Left lobe of liver (tissue), 2 donors: ENCODE measurements around the gene PSMD2. TPM values are rescaled to one million over a fixed set of nuclear protein-coding genes. Genes with fewer than 3 reads are reported as not detected.

Experiments used
- ATAC-seq: fragments of 200-7000 bp; cut with Tn5 transposase; one replicate; pipeline ENCODE4 v1.9.1; 2020; ENCODE audit warnings: mild to moderate bottlenecking, moderate library complexity
- DNase-seq: peaks from one replicate; pipeline ENCODE4 v3.0.0-alpha.2; 2020; ENCODE audit warnings: low spot score
- total RNA-seq: library from RNA; stranded (reverse); gene quantifications from one replicate; pipeline ENCODE4 v1.2.1, GENCODE V29; 2021
- donor health status: DM: no; HTN: no; CAD: no; lungs with moderate emphysema.
- donor health status: DM: no; HTN: yes; CAD: no.

PSMD2 gene
- total RNA-seq, 1 donor from 2014 or later: 94.1 TPM

DNA sequence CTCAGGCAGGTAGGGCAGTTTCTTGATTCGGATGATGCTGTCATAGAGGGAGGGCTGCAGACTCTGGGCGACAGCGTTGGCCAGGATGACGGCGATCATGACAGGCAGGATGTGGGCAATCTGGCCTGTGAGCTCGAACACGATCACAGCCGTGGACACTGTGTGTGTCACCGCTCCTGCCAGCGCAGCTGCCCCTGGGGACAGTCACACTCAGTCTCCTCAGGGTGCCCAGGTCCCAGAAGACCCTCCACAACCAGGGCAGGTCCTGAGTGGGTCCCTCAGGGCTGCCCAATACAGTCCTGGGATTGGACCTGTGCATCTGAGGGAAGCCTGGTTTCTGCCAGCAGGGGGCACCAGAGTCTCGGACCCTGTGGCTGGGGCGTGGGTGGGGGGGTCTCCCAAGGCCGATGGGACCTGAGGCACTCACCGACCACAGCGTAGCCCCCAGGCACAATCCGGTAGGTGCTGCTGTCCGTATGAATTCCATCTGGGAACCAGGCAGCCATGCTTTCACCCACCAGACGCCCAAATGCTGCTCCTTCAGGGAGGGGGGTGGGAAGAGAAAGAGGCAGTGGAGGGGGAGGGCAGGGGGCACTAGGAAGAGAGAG lies 55.2 kb downstream of the PSMD2 start:
- ATAC-seq: peak; percentile 57
- no peak for DNase-seq

DNA sequence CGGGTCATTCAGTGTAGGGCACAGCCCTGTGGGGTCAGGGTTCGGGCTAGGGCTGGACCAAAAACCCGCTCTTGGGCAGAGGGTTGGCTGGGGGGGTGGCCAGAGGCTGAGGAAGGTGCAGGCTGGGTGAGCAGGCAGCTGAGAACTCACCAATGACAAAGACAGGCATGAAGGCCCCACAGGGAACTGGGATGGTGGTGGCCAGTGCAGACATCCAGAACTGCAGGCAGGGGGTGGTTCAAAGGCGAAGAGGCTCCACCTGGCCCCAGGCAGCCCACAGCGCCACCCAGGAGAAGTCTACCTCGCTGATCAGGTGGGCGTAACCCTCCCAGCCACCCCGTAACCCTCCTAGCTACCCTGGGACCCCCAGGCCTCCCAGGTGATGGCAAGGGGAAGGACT lies 55.7 kb downstream of the PSMD2 start:
- DNase-seq (no peak), ATAC-seq (no peak)

DNA sequence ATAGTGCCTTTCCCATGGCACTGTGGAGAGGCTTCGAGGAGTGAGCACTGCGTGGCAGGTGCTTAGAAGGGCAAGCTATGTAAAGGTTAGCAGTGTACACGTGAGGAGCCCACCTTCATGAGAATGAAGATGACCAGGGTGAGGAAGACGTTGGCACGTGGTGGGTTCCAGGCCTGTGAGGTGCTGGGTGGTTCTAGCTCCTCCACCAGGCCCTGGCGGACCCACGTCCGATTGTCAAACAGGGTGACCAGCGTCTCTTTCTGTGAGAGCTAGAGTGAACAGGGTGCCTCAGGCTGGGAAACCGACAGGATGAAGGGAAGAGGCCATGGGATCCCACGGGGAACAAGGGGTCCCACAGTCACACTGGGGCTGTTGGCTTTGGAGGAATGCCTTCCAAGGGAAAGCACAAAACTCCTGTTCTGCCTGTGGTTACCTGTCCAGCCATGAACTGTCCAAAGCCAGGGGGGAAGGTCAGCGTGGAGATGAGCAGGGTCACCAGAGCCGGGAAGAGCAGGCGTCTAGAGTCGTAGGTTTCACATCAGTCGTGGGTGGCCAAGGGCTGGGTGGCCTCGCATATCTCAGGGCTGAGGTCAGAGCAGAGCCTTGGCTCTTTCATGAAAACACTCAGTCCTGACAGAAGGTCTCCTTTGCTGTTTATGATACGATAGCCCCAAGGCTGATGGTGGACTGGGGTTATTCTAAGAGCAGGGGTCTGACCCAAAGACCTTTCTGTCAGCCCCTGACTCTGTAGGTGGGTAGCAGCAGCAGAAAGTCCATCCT lies 56.4 kb downstream of the PSMD2 start:
- ATAC-seq: no peak
- no peak for DNase-seq

DNA sequence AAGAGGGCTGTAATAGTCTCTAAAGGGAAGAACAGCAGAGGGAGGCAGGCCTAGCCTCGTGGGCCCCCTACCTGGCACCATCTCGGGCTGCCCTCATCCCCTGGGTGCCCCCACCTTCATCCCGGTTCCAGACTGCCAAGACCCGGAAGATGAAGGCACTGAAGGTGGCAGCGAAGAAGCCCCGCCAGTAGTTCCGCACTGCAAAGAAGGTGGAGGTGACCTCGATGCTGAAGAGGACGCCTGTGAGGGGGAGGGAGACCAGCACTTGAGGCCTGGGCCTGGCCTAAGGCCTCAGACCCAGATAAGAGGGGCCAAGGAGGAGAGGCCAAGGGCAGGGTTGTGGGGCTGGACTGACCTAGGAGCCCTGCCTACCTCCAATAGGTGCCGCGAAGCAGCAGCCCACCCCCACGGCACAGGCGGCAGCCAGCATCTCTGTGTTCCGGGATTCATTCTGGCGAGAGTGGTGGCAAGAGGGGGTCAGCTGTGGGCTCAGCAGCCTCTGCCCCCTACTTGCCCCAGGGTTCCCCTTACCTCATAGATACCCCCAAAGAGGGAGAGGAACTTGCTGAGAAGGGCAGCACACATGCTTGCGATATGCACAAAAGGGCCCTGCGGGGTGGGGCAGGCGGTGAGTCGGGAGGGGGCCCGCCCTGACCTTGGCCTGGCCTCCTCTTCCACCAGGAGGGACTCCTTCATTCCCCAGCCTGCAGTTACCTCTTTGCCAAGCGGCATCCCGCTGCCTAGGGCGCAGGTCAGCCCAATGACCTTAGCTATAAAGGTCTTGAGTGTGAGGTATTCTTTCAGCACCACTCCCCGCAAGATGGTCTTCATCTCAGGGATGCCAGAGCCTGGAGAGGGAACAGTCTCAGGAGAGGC lies 58.4 kb downstream of the PSMD2 start:
- ATAC-seq (no peak), DNase-seq (no peak)

DNA sequence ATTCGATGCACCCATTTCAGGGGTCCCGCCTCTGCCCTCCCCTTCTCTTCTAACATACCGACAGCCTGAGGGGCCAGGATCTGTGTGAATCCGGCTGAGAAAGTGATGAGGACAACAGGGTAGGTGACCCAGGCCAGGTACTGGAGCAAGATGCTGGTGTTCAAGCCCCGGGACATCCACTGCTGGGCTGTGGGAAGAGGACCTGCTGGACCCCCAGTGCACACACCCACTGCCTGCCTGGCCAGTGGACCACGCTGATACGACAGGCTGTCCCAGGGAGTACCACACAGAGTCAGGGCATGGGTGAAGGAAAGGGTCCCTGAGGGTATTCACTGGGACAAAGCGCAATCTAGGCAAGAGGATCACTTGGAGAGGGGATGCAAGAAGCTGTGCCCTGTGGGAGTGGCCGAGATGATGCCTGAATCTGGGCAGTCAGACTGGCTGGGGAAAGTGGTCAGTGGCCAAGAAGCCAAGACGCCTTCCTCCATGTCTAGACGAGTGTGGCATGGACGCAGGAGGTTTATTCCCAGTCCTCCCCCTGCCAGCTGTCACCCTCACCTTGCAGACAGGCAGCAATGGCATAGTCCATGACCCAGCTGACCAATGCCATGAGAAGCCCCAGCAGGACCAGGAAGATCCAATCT lies 59.2 kb downstream of the PSMD2 start:
- no peak for DNase-seq
- ATAC-seq: no peak

Other genes with a start within 250 kb of the PSMD2 start
- not detected for gene HTR3C, start 246.2 kb upstream of the PSMD2 start, total RNA-seq
- not detected for gene HTR3E, start 202.2 kb upstream of the PSMD2 start, total RNA-seq
- gene EIF2B5, start 163.9 kb upstream of the PSMD2 start, total RNA-seq: 19.6 TPM
- gene DVL3, start 143.9 kb upstream of the PSMD2 start, total RNA-seq: 26.9 TPM
- gene AP2M1, start 124.4 kb upstream of the PSMD2 start, total RNA-seq: 119 TPM
- 53.8 TPM for gene ABCF3, start 113.0 kb upstream of the PSMD2 start, total RNA-seq
- 0.75 TPM for gene VWA5B2, start 69.7 kb upstream of the PSMD2 start, total RNA-seq
- gene ALG3, start 50.3 kb upstream of the PSMD2 start, total RNA-seq: 38.8 TPM
- 7.0 TPM for gene EEF1AKMT4, start 49.6 kb upstream of the PSMD2 start, total RNA-seq
- gene CAMK2N2, start 37.7 kb upstream of the PSMD2 start, total RNA-seq: 0.43 TPM
- gene ECE2, start 23.2 kb upstream of the PSMD2 start, total RNA-seq: not detected
- 341 TPM for gene EIF4G1, start 15.4 kb downstream of the PSMD2 start, total RNA-seq
- gene FAM131A, start 38.4 kb downstream of the PSMD2 start, total RNA-seq: 2.5 TPM
- gene CLCN2, start 62.4 kb downstream of the PSMD2 start, total RNA-seq: 4.8 TPM
- 33.9 TPM for gene POLR2H, start 62.5 kb downstream of the PSMD2 start, total RNA-seq
- gene THPO, start 79.0 kb downstream of the PSMD2 start, total RNA-seq: 8.5 TPM
- gene CHRD, start 80.8 kb downstream of the PSMD2 start, total RNA-seq: 88.3 TPM